Body of pancreas (tissue), 4 donors: ENCODE results near the gene LSAMP.

Source experiments
- CTCF ChIP-seq, 7 experiments: fragments of 450-650 bp in 4 of 7; fragments of 200-600 bp in 3 of 7; sonication (generic) in 3 of 7; IDR thresholded peaks; one replicate each; pipeline ENCODE4 v1.5.1; 2016 to 2019; ENCODE audit warnings: antibody characterized with exemption in 7 of 7
- POLR2A ChIP-seq, 3 donors: fragments of 450-650 bp; IDR thresholded peaks; one replicate each; pipeline ENCODE4 v1.6.1; 2016; ENCODE audit warnings: antibody characterized with exemption in 3 of 3, mild to moderate bottlenecking in 2 of 3

- TF ChIP-seq POLR2A (IDR thresholded peaks at IDR 0.05): no peak
- TF ChIP-seq CTCF (IDR thresholded peaks at IDR 0.05): no peak
Measured at GRCh38 chr3:115808816-115809215, 636.5 kb downstream of the LSAMP start.
